HCT116 (cell line): ENCODE measurements around the gene DNMT1. TPM values are rescaled to one million over a fixed set of nuclear protein-coding genes. Genes with fewer than 3 reads are reported as not detected.

ENCODE experiments used
- ATAC-seq: fragments of 200-7000 bp; cut with Tn5 transposase; 2 replicates; pipeline ENCODE4 v1.9.1; 2020; ENCODE audit warnings: mild to moderate bottlenecking, moderate library complexity
- BruUV-seq: library from RNA; stranded (reverse); fragments of 400-500 nt; replicated peaks from 2 replicates; lab custom pipeline; 2021; lab: Mats Ljungman, UMichigan
- CTCF ChIA-PET: fragments of 300-600 bp; sonication (Branson Sonifier 250); formaldehyde crosslinking; loops from one replicate; lab custom pipeline; 2021; ENCODE audit warnings: antibody characterized with exemption; lab: Charles Lee
- POLR2A ChIA-PET: fragments of 300-600, 350-600 bp; sonication (Branson Sonifier 250); formaldehyde crosslinking; loops from one replicate; lab custom pipeline; 2021; ENCODE audit warnings: antibody characterized with exemption; lab: Charles Lee
- RAD21 ChIA-PET, 2 experiments: fragments of 300-600 bp; sonication (Branson Sonifier 250); formaldehyde crosslinking; loops; one replicate each; lab custom pipeline; 2023; ENCODE audit warnings: low total read pairs in 2 of 2; ENCODE audit not compliant: uncharacterized antibody in 2 of 2, unreplicated experiment in 2 of 2, low non-redundant PET in 1 of 2; lab: Charles Lee
- DNase-seq: peaks from one replicate; pipeline ENCODE4 v3.0.0-alpha.2; 2010; ENCODE audit warnings: low read depth, low spot score
- H2AFZ ChIP-seq: fragments of 200-600 bp; shearing (Covaris generic), sonication (generic); 2 replicates; pipeline ENCODE4 v1.6.1; 2017; ENCODE audit warnings: low read depth, mixed run types, mixed read lengths, antibody characterized with exemption, low read length; ENCODE audit not compliant: poor library complexity, severe bottlenecking
- H3K27ac ChIP-seq: 2 replicates; pipeline ENCODE4 v1.5.1; 2012; ENCODE audit warnings: low read depth, low read length
- H3K27me3 ChIP-seq: fragments of 200-600 bp; sonication (generic); 2 replicates; pipeline ENCODE4 v1.6.1; 2016; ENCODE audit warnings: mixed run types, low read length, mixed read lengths; ENCODE audit not compliant: insufficient read depth
- H3K36me3 ChIP-seq, 2 experiments: fragments of 200-500 bp in 1 of 2; fragments of 200-600 bp in 1 of 2; sonication (Bioruptor generic) in 1 of 2; sonication (generic) in 1 of 2; 2 replicates each; pipeline versions ENCODE4 v1.5.1 to v1.6.1; 2014 to 2016; ENCODE audit warnings: low read length in 2 of 2, inconsistent platforms in 1 of 2, mixed read lengths in 1 of 2, mixed run types in 1 of 2; ENCODE audit not compliant: insufficient read depth in 2 of 2, control insufficient read depth in 1 of 2
- H3K4me1 ChIP-seq, 2 experiments: fragments of 200-600 bp in 1 of 2; sonication (generic) in 1 of 2; 2 replicates each; pipeline versions ENCODE4 v1.5.1 to v1.6.1; 2012 to 2017; ENCODE audit warnings: low read length in 2 of 2, inconsistent platforms in 1 of 2, mild to moderate bottlenecking in 1 of 2, mixed read lengths in 1 of 2, mixed run types in 1 of 2, moderate library complexity in 1 of 2; ENCODE audit not compliant: insufficient read depth in 2 of 2, control insufficient read depth in 1 of 2
- H3K4me2 ChIP-seq: fragments of 200-600 bp; sonication (generic); 2 replicates; pipeline ENCODE4 v1.6.1; 2017; ENCODE audit warnings: mixed run types, low read length, mixed read lengths
- H3K4me3 ChIP-seq, 2 experiments: fragments of 200-600 bp in 1 of 2; sonication (generic) in 1 of 2; replicated peaks in 1 of 2; 2 replicates each; pipeline ENCODE4 v1.5.1; 2011 to 2016; ENCODE audit warnings: low read length in 2 of 2, control low read depth in 1 of 2, low read depth in 1 of 2, mild to moderate bottlenecking in 1 of 2, mixed read lengths in 1 of 2, mixed run types in 1 of 2
- H3K79me2 ChIP-seq: fragments of 200-600 bp; sonication (generic); 2 replicates; pipeline ENCODE4 v1.6.1; 2017; ENCODE audit warnings: mild to moderate bottlenecking, mixed run types, low read length, moderate library complexity, mixed read lengths; ENCODE audit not compliant: insufficient read depth
- H3K9ac ChIP-seq: fragments of 200-600 bp; sonication (generic); 2 replicates; pipeline ENCODE4 v1.6.1; 2016; ENCODE audit warnings: low read length, mixed read lengths
- H3K9me2 ChIP-seq: fragments of 200-600 bp; sonication (generic), shearing (Covaris generic); 2 replicates; pipeline ENCODE4 v1.6.1; 2017; ENCODE audit warnings: mixed run types, mild to moderate bottlenecking, moderate library complexity; ENCODE audit not compliant: insufficient read depth
- H3K9me3 ChIP-seq, 2 experiments: fragments of 200-500 bp in 1 of 2; fragments of 200-600 bp in 1 of 2; sonication (Bioruptor generic) in 1 of 2; sonication (generic) in 1 of 2; 2 replicates each; pipeline ENCODE4 v1.6.1; 2014 to 2017; ENCODE audit warnings: low read length in 2 of 2, mixed read lengths in 2 of 2, inconsistent platforms in 1 of 2, low read depth in 1 of 2, mild to moderate bottlenecking in 1 of 2, mixed run types in 1 of 2, moderate library complexity in 1 of 2; ENCODE audit not compliant: control insufficient read depth in 1 of 2, insufficient read depth in 1 of 2
- H4K20me1 ChIP-seq: fragments of 200-600 bp; sonication (generic), shearing (Covaris generic); 2 replicates; pipeline ENCODE4 v1.6.1; 2017; ENCODE audit warnings: mixed run types, mild to moderate bottlenecking, moderate library complexity; ENCODE audit not compliant: insufficient read depth
- ATF3 ChIP-seq: IDR thresholded peaks from 2 replicates; pipeline ENCODE4 v1.6.1; 2012
- CBX3 ChIP-seq: IDR thresholded peaks from 2 replicates; pipeline ENCODE4 v1.6.1; 2012; ENCODE audit warnings: low read depth
- CEBPB ChIP-seq: IDR thresholded peaks from 2 replicates; pipeline ENCODE4 v1.6.1; 2012; ENCODE audit warnings: low read depth
- EGR1 ChIP-seq: IDR thresholded peaks from 2 replicates; pipeline ENCODE4 v1.6.1; 2012; ENCODE audit warnings: low read depth
- EZH2 ChIP-seq: fragments of 200-600 bp; sonication (generic); IDR thresholded peaks from 2 replicates; pipeline ENCODE4 v1.6.1; 2017; ENCODE audit warnings: antibody characterized with exemption, mixed run types
- POLR2A ChIP-seq: IDR thresholded peaks from 2 replicates; pipeline ENCODE4 v1.7.0; 2011; ENCODE audit warnings: borderline replicate concordance; ENCODE audit not compliant: insufficient read depth, insufficient read length; ENCODE audit errors: extremely low read depth
- RAD21 ChIP-seq: IDR thresholded peaks from 2 replicates; pipeline ENCODE4 v1.6.1; 2012; ENCODE audit warnings: low read depth, mild to moderate bottlenecking
- REST ChIP-seq: IDR thresholded peaks from 2 replicates; pipeline ENCODE4 v1.6.1; 2012; ENCODE audit warnings: low read depth
- SIN3A ChIP-seq: IDR thresholded peaks from 2 replicates; pipeline ENCODE4 v1.6.1; 2012; ENCODE audit warnings: low read depth
- SP1 ChIP-seq: IDR thresholded peaks from 2 replicates; pipeline ENCODE4 v1.6.1; 2012; ENCODE audit warnings: low read depth
- SRF ChIP-seq: IDR thresholded peaks from 2 replicates; pipeline ENCODE4 v1.6.1; 2012; ENCODE audit warnings: low read depth
- TCF7L2 ChIP-seq: IDR thresholded peaks from 2 replicates; pipeline ENCODE4 v1.7.0; 2011; ENCODE audit warnings: borderline replicate concordance, inconsistent platforms; ENCODE audit not compliant: insufficient read depth, insufficient read length; ENCODE audit errors: extremely low read depth
- YY1 ChIP-seq: IDR thresholded peaks from 2 replicates; pipeline ENCODE4 v1.6.1; 2011; ENCODE audit warnings: low read length, low read depth, moderate library complexity, mild to moderate bottlenecking; ENCODE audit not compliant: insufficient replicate concordance; ENCODE audit errors: extremely low read depth
- ZNF274 ChIP-seq: fragments of 200-500 bp; sonication (Bioruptor generic); IDR thresholded peaks from 2 replicates; pipeline ENCODE4 v1.6.1; 2014; ENCODE audit warnings: mild to moderate bottlenecking, low read depth, low read length, inconsistent platforms
- intact Hi-C: fragments of 100-400 bp; cut with micrococcal nuclease; formaldehyde crosslinking; loops from 2 replicates; pipeline ENCODE4 v1.10.0; 2022
- total RNA-seq: library from RNA; stranded (reverse); gene quantifications from one replicate; pipeline ENCODE4 v1.2.1, GENCODE V29; 2021; ENCODE audit not compliant: unreplicated experiment

DNMT1 gene
- total RNA-seq, 1 experiment from 2014 or later, result 235 TPM

GRCh38 chr19:10217085-10217484 lies 22.3 kb upstream of the DNMT1 start:
- RAD21 ChIA-PET, result no interaction called here
- CTCF ChIA-PET, result no interaction called here
- POLR2A ChIA-PET, result no interaction called here
- Histone ChIP-seq H4K20me1 (no peaks in the 10 kb centered on the region), H3K27ac (no peak overlapping the region), H3K9ac (no peak overlapping the region), H3K4me1 (peaks cover 0 to 2% of the 10 kb centered on the region in 2 experiments; a peak in 2 of 4 replicates), H3K9me2 (no peaks in the 10 kb centered on the region), H3K9me3 (no peaks in the 10 kb centered on the region), H3K79me2 (no peaks in the 10 kb centered on the region), H3K27me3 (no peaks in the 10 kb centered on the region), H3K36me3 (no peaks in the 10 kb centered on the region), H3K4me3 (no peak overlapping the region), H3K4me2 (no peak overlapping the region), H2AFZ (no peak overlapping the region)
- intact Hi-C loops, result loop anchor here (10.0 kb wide), 1 partner anchor 612 kb away; no protein-coding TSS in a partner anchor
- TF ChIP-seq POLR2A (no peak), CBX3 (no peak), RAD21 (no peak), EGR1 (no peak), SRF (no peak), REST (no peak), ATF3 (no peak), EZH2 (no peak), CEBPB (no peak), ZNF274 (no peak), SP1 (no peak), TCF7L2 (no peak), SIN3A (no peak), YY1 (no peak)
- DNase-seq (no peak), ATAC-seq (no peak)
- no TSS peak for BruUV-seq
